ENCODE results near the gene TMCC1. TPM values are rescaled to one million over a fixed set of nuclear protein-coding genes. Genes with fewer than 3 reads are reported as not detected.
"Not testable (repeated sequence)": the region's sequence is repeated elsewhere in the genome, so short reads cannot be mapped to it uniquely, and the experiment has no call there.

Gene TMCC1
- total RNA-seq, 2 experiments from 2014 or later: 15.2 TPM

- Mint-ChIP-seq H3K4me3 (no peak overlapping the region), H3K4me1 (peaks cover 26% of the 10 kb centered on the region), H3K27ac (no peak overlapping the region), H3K9me3 (no peaks in the 10 kb centered on the region), H3K36me3 (peaks cover 19% of the 10 kb centered on the region), H3K27me3 (no peaks in the 10 kb centered on the region)
- DNase-seq: no peak
Observed at GRCh38 chr3:129867506-129868124, 25.9 kb downstream of the TMCC1 start.

- Mint-ChIP-seq H3K36me3 (peaks cover 14% of the 10 kb centered on the region), H3K4me1 (peaks cover 23% of the 10 kb centered on the region), H3K9me3 (no peaks in the 10 kb centered on the region), H3K27me3 (no peaks in the 10 kb centered on the region), H3K27ac (no peak overlapping the region), H3K4me3 (no peak overlapping the region)
- no peak for DNase-seq
Observed at GRCh38 chr3:129865806-129866205, 27.7 kb downstream of the TMCC1 start.

- H3K9me3 Mint-ChIP-seq: no peaks in the 10 kb centered on the region
- H3K27ac Mint-ChIP-seq: no peak overlapping the region
- H3K36me3 Mint-ChIP-seq: peaks cover 19% of the 10 kb centered on the region
- no peak overlapping the region for H3K4me3 Mint-ChIP-seq
- H3K4me1 Mint-ChIP-seq: peaks cover 21% of the 10 kb centered on the region
- no peak for DNase-seq
- no peaks in the 10 kb centered on the region for H3K27me3 Mint-ChIP-seq
Observed at GRCh38 chr3:129864519-129864918, 29.0 kb downstream of the TMCC1 start.

- no peaks in the 10 kb centered on the region for H3K27me3 Mint-ChIP-seq
- no peak overlapping the region for H3K4me3 Mint-ChIP-seq
- H3K27ac Mint-ChIP-seq: no peak overlapping the region
- H3K4me1 Mint-ChIP-seq: peaks cover 23% of the 10 kb centered on the region
- peaks cover 29% of the 10 kb centered on the region for H3K36me3 Mint-ChIP-seq
- H3K9me3 Mint-ChIP-seq: no peaks in the 10 kb centered on the region
- DNase-seq: no peak
Observed at GRCh38 chr3:129859272-129859671, 34.2 kb downstream of the TMCC1 start.

GRCh38 chr3:129857899-129858298, 35.6 kb downstream of the TMCC1 start:
- no peak for DNase-seq
- Mint-ChIP-seq H3K9me3 (no peaks in the 10 kb centered on the region), H3K27me3 (no peaks in the 10 kb centered on the region), H3K36me3 (peaks cover 33% of the 10 kb centered on the region), H3K4me1 (peaks cover 20% of the 10 kb centered on the region), H3K4me3 (no peak overlapping the region), H3K27ac (no peak overlapping the region)

- DNase-seq, H3K4me3 Mint-ChIP-seq, H3K27ac Mint-ChIP-seq, H3K27me3 Mint-ChIP-seq, H3K9me3 Mint-ChIP-seq: not testable (repeated sequence)
- Mint-ChIP-seq H3K4me1 (peaks cover 12% of the 10 kb centered on the region), H3K36me3 (peaks cover 36% of the 10 kb centered on the region)
Observed at GRCh38 chr3:129856790-129857189, 36.7 kb downstream of the TMCC1 start.

GRCh38 chr3:129855832-129856419, 37.6 kb downstream of the TMCC1 start:
- no peak for DNase-seq
- Mint-ChIP-seq H3K27ac (no peak overlapping the region), H3K4me3 (no peak overlapping the region), H3K4me1 (peaks cover 12% of the 10 kb centered on the region), H3K36me3 (peaks cover 43% of the 10 kb centered on the region), H3K27me3 (no peaks in the 10 kb centered on the region), H3K9me3 (no peaks in the 10 kb centered on the region)

- Mint-ChIP-seq H3K9me3 (peaks cover 1% of the 10 kb centered on the region), H3K4me3 (no peak overlapping the region), H3K27ac (no peak overlapping the region), H3K27me3 (no peaks in the 10 kb centered on the region), H3K4me1 (peaks cover 12% of the 10 kb centered on the region), H3K36me3 (peaks cover 45% of the 10 kb centered on the region)
- no peak for DNase-seq
Observed at GRCh38 chr3:129855170-129855831, 38.2 kb downstream of the TMCC1 start.

- Mint-ChIP-seq H3K36me3 (peaks cover 48% of the 10 kb centered on the region), H3K4me3 (no peak overlapping the region), H3K27ac (no peak overlapping the region), H3K9me3 (peaks cover 1% of the 10 kb centered on the region), H3K4me1 (peaks cover 12% of the 10 kb centered on the region), H3K27me3 (no peaks in the 10 kb centered on the region)
- DNase-seq: no peak
Observed at GRCh38 chr3:129854460-129854859, 39.1 kb downstream of the TMCC1 start.

GRCh38 chr3:129845956-129846355, 47.6 kb downstream of the TMCC1 start:
- Mint-ChIP-seq H3K4me3 (no peak overlapping the region), H3K36me3 (peaks cover 51% of the 10 kb centered on the region), H3K9me3 (peaks cover 9% of the 10 kb centered on the region), H3K27ac (no peak overlapping the region), H3K27me3 (no peaks in the 10 kb centered on the region), H3K4me1 (peaks cover 2% of the 10 kb centered on the region)
- no peak for DNase-seq

GRCh38 chr3:129840707-129841360, 52.7 kb downstream of the TMCC1 start:
- no peak overlapping the region for H3K27ac Mint-ChIP-seq
- peaks cover 10% of the 10 kb centered on the region for H3K9me3 Mint-ChIP-seq
- H3K27me3 Mint-ChIP-seq: no peaks in the 10 kb centered on the region
- no peak for DNase-seq
- peaks cover 33% of the 10 kb centered on the region for H3K36me3 Mint-ChIP-seq
- H3K4me3 Mint-ChIP-seq: no peak overlapping the region
- peaks cover 6% of the 10 kb centered on the region for H3K4me1 Mint-ChIP-seq

- Mint-ChIP-seq H3K9me3 (peaks cover 3% of the 10 kb centered on the region), H3K4me1 (peaks cover 5% of the 10 kb centered on the region), H3K27ac (no peak overlapping the region), H3K4me3 (no peak overlapping the region), H3K36me3 (peaks cover 22% of the 10 kb centered on the region), H3K27me3 (no peaks in the 10 kb centered on the region)
- DNase-seq: no peak
Observed at GRCh38 chr3:129838086-129838485, 55.4 kb downstream of the TMCC1 start.

- peaks cover 18% of the 10 kb centered on the region for H3K36me3 Mint-ChIP-seq
- H3K27ac Mint-ChIP-seq: no peak overlapping the region
- DNase-seq: no peak
- peaks cover 5% of the 10 kb centered on the region for H3K4me1 Mint-ChIP-seq
- H3K4me3 Mint-ChIP-seq: no peak overlapping the region
- H3K27me3 Mint-ChIP-seq: no peaks in the 10 kb centered on the region
- H3K9me3 Mint-ChIP-seq: peaks cover 2% of the 10 kb centered on the region
Observed at GRCh38 chr3:129837065-129837642, 56.4 kb downstream of the TMCC1 start.

GRCh38 chr3:129836381-129837064, 57.0 kb downstream of the TMCC1 start:
- Mint-ChIP-seq H3K27ac (no peak overlapping the region), H3K36me3 (peaks cover 13% of the 10 kb centered on the region), H3K27me3 (no peaks in the 10 kb centered on the region), H3K4me1 (peaks cover 5% of the 10 kb centered on the region), H3K4me3 (no peak overlapping the region), H3K9me3 (peaks cover 2% of the 10 kb centered on the region)
- no peak for DNase-seq

GRCh38 chr3:129835198-129835597, 58.3 kb downstream of the TMCC1 start:
- no peak for DNase-seq
- Mint-ChIP-seq H3K4me3 (no peak overlapping the region), H3K36me3 (peaks cover 5% of the 10 kb centered on the region), H3K9me3 (peaks cover 2% of the 10 kb centered on the region), H3K27me3 (no peaks in the 10 kb centered on the region), H3K4me1 (peaks cover 5% of the 10 kb centered on the region), H3K27ac (no peak overlapping the region)
